HEK293T (cell line): ENCODE data around the gene IRAK2.

Experiments used
- ARNT ChIP-seq: fragments of 450-650 bp; IDR thresholded peaks from 2 replicates; pipeline ENCODE4 v1.6.1; 2017; ENCODE audit warnings: mild to moderate bottlenecking
- BHLHE40 ChIP-seq: fragments of 450-650 bp; IDR thresholded peaks from 2 replicates; pipeline ENCODE4 v1.6.1; 2016; ENCODE audit warnings: mild to moderate bottlenecking, moderate library complexity, borderline replicate concordance
- CTBP1 ChIP-seq: fragments of 450-650 bp; IDR thresholded peaks from 2 replicates; pipeline ENCODE4 v1.6.1; 2016; ENCODE audit warnings: borderline replicate concordance
- FOXK2 ChIP-seq: fragments of 450-650 bp; IDR thresholded peaks from 2 replicates; pipeline ENCODE4 v1.6.1; 2016; ENCODE audit warnings: mild to moderate bottlenecking
- FOXM1 ChIP-seq: fragments of 450-650 bp; IDR thresholded peaks from 2 replicates; pipeline ENCODE4 v1.6.1; 2017; ENCODE audit warnings: mild to moderate bottlenecking, borderline replicate concordance
- NFRKB ChIP-seq: fragments of 450-650 bp; IDR thresholded peaks from 2 replicates; pipeline ENCODE4 v1.6.1; 2016; ENCODE audit warnings: mild to moderate bottlenecking, moderate library complexity
- SP1 ChIP-seq: fragments of 450-650 bp; IDR thresholded peaks from 2 replicates; pipeline ENCODE4 v1.6.1; 2017
- SUZ12 ChIP-seq: fragments of 450-650 bp; IDR thresholded peaks from 2 replicates; pipeline ENCODE4 v1.6.1; 2016; ENCODE audit warnings: mild to moderate bottlenecking
- TARDBP ChIP-seq: fragments of 450-650 bp; IDR thresholded peaks from 2 replicates; pipeline ENCODE4 v1.6.1; 2016

DNA sequence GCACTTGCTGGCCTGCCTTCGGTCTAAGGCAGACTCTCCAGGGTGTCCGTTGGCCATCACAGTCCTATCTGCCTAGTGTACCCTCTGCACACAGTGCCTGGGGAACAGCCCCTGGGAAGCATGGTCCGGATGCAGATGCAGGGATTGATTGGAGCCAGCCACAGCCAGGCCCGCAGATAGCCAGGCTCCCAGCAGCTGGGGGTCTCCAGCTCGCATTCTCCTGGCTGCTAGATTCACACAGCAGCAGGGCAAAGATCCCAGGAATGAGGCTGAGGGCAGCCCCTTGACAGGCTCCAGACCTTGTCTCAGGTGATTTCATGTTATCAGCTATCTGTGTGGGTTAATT lies 41.4 kb downstream of the IRAK2 start:
- no peak for TF ChIP-seq FOXM1
- no peak for TF ChIP-seq FOXK2
- no peak for TF ChIP-seq NFRKB
- no peak for TF ChIP-seq ARNT
- TF ChIP-seq SUZ12: no peak
- no peak for TF ChIP-seq TARDBP
- TF ChIP-seq SP1: no peak
- TF ChIP-seq CTBP1: no peak
- no peak for TF ChIP-seq BHLHE40
